ENCODE data around the gene MET. TPM values are rescaled to one million over a fixed set of nuclear protein-coding genes. Genes with fewer than 3 reads are reported as not detected.

The MET gene
- total and polyA plus RNA-seq, 2 of the 13 experiments (the other 11 are each of a cell fraction or from before 2014, with no cell fraction given), result 21.8 to 31.5 TPM

- TF ChIP-seq, protein P1, sequence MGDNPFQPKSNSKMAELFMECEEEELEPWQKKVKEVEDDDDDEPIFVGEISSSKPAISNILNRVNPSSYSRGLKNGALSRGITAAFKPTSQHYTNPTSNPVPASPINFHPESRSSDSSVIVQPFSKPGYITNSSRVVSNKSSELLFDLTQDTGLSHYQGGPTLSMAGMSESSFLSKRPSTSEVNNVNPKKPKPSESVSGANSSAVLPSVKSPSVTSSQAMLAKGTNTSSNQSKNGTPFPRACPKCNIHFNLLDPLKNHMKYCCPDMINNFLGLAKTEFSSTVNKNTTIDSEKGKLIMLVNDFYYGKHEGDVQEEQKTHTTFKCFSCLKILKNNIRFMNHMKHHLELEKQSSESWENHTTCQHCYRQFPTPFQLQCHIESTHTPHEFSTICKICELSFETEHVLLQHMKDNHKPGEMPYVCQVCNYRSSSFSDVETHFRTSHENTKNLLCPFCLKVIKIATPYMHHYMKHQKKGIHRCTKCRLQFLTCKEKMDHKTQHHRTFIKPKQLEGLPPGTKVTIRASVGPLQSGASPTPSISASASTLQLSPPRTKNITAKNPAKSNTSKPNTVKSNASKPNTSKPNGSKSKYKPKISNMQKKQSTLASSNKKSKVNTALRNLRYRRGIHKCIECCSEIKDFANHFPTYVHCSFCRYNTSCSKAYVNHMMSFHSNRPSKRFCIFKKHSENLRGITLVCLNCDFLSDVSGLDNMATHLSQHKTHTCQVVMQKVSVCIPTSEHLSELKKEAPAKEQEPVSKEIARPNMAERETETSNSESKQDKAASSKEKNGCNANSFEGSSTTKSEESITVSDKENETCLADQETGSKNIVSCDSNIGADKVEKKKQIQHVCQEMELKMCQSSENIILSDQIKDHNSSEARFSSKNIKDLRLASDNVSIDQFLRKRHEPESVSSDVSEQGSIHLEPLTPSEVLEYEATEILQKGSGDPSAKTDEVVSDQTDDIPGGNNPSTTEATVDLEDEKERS (CRISPR knock-in tag; IDR thresholded peaks at IDR 0.05), result no peak
- no peak for TF ChIP-seq SMAD9 (CRISPR knock-in tag; IDR thresholded peaks at IDR 0.05)
- peak; percentile 75 for TF ChIP-seq SOX13 (IDR thresholded peaks at IDR 0.05)
- TF ChIP-seq SOX13 (CRISPR knock-in tag; conservative IDR thresholded peaks at IDR 0.05 in 1 of 2, IDR thresholded peaks at IDR 0.05 in 1 of 2), result peak in 1 of 2 experiments; percentile 80; a peak in 2 of 4 replicates
- TF ChIP-seq GLMP (CRISPR knock-in tag; IDR thresholded peaks at IDR 0.05; ENCODE audit: borderline replicate concordance), result no peak
- TF ChIP-seq ZSCAN20 (CRISPR knock-in tag; IDR thresholded peaks at IDR 0.05; ENCODE audit: borderline replicate concordance), result no peak
- peak; percentile 11; the same call in 1 of the 2 replicates for TF ChIP-seq STAG1 (CRISPR knock-in tag; IDR thresholded peaks at IDR 0.05)
- no peak for TF ChIP-seq TEAD2 (CRISPR knock-in tag; IDR thresholded peaks at IDR 0.05)
- TF ChIP-seq NFIC (IDR thresholded peaks at IDR 0.05; ENCODE audit: low read length), result peak; percentile 97
- no peak; the same call in 1 of the 2 replicates for TF ChIP-seq ZNF800 (CRISPR knock-in tag; IDR thresholded peaks at IDR 0.05)
- TF ChIP-seq, protein P2, sequence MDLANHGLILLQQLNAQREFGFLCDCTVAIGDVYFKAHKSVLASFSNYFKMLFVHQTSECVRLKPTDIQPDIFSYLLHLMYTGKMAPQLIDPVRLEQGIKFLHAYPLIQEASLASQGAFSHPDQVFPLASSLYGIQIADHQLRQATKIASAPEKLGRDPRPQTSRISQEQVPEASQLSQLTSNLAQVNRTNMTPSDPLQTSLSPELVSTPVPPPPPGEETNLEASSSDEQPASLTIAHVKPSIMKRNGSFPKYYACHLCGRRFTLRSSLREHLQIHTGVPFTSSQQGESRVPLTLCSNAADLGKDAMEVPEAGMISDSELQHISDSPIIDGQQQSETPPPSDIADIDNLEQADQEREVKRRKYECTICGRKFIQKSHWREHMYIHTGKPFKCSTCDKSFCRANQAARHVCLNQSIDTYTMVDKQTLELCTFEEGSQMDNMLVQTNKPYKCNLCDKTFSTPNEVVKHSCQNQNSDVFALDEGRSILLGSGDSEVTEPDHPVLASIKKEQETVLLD (CRISPR knock-in tag; IDR thresholded peaks at IDR 0.05; ENCODE audit: low read depth), result no peak
- TF ChIP-seq, protein P3, sequence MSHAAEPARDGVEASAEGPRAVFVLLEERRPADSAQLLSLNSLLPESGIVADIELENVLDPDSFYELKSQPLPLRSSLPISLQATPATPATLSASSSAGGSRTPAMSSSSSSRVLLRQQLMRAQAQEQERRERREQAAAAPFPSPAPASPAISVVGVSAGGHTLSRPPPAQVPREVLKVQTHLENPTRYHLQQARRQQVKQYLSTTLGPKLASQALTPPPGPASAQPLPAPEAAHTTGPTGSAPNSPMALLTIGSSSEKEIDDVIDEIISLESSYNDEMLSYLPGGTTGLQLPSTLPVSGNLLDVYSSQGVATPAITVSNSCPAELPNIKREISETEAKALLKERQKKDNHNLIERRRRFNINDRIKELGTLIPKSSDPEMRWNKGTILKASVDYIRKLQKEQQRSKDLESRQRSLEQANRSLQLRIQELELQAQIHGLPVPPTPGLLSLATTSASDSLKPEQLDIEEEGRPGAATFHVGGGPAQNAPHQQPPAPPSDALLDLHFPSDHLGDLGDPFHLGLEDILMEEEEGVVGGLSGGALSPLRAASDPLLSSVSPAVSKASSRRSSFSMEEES (CRISPR knock-in tag; IDR thresholded peaks at IDR 0.05), result peak; percentile 46; the same call in 1 of the 2 replicates
- TF ChIP-seq CCDC6 (CRISPR knock-in tag; IDR thresholded peaks at IDR 0.05), result no peak
- TF ChIP-seq, protein P4, sequence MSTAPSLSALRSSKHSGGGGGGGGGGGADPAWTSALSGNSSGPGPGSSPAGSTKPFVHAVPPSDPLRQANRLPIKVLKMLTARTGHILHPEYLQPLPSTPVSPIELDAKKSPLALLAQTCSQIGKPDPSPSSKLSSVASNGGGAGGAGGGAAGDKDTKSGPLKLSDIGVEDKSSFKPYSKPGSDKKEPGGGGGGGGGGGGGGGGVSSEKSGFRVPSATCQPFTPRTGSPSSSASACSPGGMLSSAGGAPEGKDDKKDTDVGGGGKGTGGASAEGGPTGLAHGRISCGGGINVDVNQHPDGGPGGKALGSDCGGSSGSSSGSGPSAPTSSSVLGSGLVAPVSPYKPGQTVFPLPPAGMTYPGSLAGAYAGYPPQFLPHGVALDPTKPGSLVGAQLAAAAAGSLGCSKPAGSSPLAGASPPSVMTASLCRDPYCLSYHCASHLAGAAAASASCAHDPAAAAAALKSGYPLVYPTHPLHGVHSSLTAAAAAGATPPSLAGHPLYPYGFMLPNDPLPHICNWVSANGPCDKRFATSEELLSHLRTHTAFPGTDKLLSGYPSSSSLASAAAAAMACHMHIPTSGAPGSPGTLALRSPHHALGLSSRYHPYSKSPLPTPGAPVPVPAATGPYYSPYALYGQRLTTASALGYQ (CRISPR knock-in tag; IDR thresholded peaks at IDR 0.05), result peak; percentile 93
These were observed 138.5 kb downstream of the MET start (continued) for GRCh38 chr7:116810267-116811116.

Measured in HepG2 (cell line).